Kidney epithelial cell (primary cell): Measurements from ENCODE around the gene ADD3. TPM values are rescaled to one million over a fixed set of nuclear protein-coding genes. Genes with fewer than 3 reads are reported as not detected.

ENCODE experiments used
- DNase-seq: peaks from one replicate; pipeline ENCODE4 v3.0.0-alpha.2; 2010; ENCODE audit warnings: low read depth
- H3K27me3 ChIP-seq: 2 replicates; pipeline ENCODE4 v1.6.0; 2011; ENCODE audit warnings: low read length; ENCODE audit not compliant: control insufficient read depth, insufficient read depth
- H3K36me3 ChIP-seq: 2 replicates; pipeline ENCODE4 v1.5.1; 2011; ENCODE audit warnings: low read length; ENCODE audit not compliant: control insufficient read depth, insufficient read depth
- H3K4me3 ChIP-seq: 2 replicates; pipeline ENCODE4 v1.5.1; 2011; ENCODE audit warnings: low read depth, mild to moderate bottlenecking, control low read depth, low read length
- total RNA-seq: library from RNA; depleted of rRNA; stranded (reverse); fragments of >200 nt; gene quantifications from 2 replicates; pipeline ENCODE4 v1.2.3, GENCODE V29; 2015
- TF ChIP-seq, protein P1 (sequence below): IDR thresholded peaks from 2 replicates; pipeline ENCODE4 v1.5.1; 2011; ENCODE audit warnings: mild to moderate bottlenecking, moderate library complexity, low read length, control low read depth, inconsistent platforms; ENCODE audit not compliant: insufficient read depth, poor library complexity, severe bottlenecking

The ADD3 gene
- total RNA-seq, 1 donor from 2014 or later: 25.6 TPM

- no peaks in the 10 kb centered on the region for H3K36me3 ChIP-seq
- TF ChIP-seq, protein P1, sequence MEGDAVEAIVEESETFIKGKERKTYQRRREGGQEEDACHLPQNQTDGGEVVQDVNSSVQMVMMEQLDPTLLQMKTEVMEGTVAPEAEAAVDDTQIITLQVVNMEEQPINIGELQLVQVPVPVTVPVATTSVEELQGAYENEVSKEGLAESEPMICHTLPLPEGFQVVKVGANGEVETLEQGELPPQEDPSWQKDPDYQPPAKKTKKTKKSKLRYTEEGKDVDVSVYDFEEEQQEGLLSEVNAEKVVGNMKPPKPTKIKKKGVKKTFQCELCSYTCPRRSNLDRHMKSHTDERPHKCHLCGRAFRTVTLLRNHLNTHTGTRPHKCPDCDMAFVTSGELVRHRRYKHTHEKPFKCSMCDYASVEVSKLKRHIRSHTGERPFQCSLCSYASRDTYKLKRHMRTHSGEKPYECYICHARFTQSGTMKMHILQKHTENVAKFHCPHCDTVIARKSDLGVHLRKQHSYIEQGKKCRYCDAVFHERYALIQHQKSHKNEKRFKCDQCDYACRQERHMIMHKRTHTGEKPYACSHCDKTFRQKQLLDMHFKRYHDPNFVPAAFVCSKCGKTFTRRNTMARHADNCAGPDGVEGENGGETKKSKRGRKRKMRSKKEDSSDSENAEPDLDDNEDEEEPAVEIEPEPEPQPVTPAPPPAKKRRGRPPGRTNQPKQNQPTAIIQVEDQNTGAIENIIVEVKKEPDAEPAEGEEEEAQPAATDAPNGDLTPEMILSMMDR: no peak
- no peaks in the 10 kb centered on the region for H3K27me3 ChIP-seq
- H3K4me3 ChIP-seq: no peak overlapping the region
- peak; percentile 49 for DNase-seq
These were observed 67.2 kb downstream of the ADD3 start for GRCh38 chr10:110074758-110075671.

GRCh38 chr10:110075686-110076085, 67.9 kb downstream of the ADD3 start:
- H3K27me3 ChIP-seq: no peaks in the 10 kb centered on the region
- H3K4me3 ChIP-seq: no peak overlapping the region
- TF ChIP-seq, protein P1: no peak
- H3K36me3 ChIP-seq: no peaks in the 10 kb centered on the region
- no peak for DNase-seq

DNA sequence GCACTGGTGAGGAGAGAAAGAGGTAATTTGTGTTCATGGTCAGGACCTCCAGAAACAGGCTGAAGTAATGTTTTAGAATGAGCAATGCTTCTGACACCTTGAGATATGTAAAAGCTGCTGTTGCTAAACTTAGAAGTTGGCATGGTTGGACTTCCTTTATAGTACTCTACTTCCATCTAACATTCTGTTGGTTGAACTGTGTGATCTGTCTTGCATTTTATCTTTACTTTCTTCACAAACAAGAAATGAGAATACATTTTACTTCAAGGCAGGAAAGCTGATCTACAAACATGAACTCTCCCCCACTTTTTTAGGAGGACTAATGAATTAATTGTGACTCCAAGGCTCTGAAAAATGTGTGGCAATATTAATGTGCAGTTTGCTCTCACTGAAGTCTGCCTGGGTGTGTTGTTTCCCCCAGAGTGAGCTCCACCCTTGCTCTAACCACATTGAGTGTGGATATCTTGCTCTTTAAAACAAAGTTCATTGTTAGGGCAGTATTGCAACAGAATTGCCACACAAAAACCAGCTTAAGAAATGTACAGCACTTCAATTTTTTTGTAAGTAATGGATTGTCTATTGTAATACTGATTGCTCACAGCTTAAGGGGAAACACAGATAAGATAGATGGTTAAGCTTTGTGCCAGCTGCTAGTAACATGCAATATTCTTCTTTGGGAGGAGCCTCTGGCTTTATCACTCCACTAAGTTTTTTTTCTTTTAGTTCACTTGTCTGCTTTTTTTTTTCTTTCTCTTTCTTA, 69.0 kb downstream of the ADD3 start:
- TF ChIP-seq, protein P1: no peak
- H3K4me3 ChIP-seq: no peak overlapping the region
- H3K36me3 ChIP-seq: no peaks in the 10 kb centered on the region
- DNase-seq: peak; percentile 42
- no peaks in the 10 kb centered on the region for H3K27me3 ChIP-seq

DNA sequence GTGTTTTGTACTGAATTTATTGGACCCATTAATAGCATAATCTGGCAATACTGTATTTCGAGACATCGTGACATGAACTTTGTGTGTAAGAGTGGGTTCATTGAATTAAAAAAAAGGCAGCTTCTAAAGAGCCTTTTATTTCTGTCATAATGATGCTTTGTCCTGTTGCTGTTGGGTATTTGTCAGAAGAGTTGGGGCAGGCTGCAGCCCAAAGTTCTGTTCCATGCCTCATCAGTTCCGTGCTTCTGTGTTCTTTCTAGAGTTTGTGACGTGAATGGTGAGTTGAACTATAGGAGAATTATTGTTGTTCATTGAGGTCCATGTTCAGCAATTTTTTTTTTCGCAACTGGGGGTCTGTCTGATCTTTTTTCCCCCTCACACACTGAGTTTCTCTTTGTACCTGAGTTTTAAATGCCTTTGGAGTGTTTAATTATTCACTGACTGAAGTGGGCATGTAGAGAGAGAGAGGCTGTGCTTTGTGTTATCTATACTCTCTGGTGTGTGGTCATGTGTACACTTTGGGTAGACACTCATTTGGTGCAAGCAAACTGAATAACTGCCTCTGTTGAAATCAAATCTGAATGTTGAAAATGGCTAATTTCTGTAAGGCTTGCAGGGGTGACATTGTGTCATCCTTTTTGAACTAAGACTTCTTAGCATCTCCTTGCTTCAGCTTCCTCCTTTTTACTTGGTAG, 69.8 kb downstream of the ADD3 start:
- DNase-seq: no peak
- TF ChIP-seq, protein P1: no peak
- H3K36me3 ChIP-seq: no peaks in the 10 kb centered on the region
- no peak overlapping the region for H3K4me3 ChIP-seq
- no peaks in the 10 kb centered on the region for H3K27me3 ChIP-seq

GRCh38 chr10:110078317-110078716, 70.5 kb downstream of the ADD3 start:
- TF ChIP-seq, protein P1: no peak
- H3K36me3 ChIP-seq: no peaks in the 10 kb centered on the region
- DNase-seq: no peak
- H3K4me3 ChIP-seq: no peak overlapping the region
- no peaks in the 10 kb centered on the region for H3K27me3 ChIP-seq
